ENCODE results near the gene PHYKPL.
"Not testable (repeated sequence)": the region's sequence is repeated elsewhere in the genome, so short reads cannot be mapped to it uniquely, and the experiment has no call there.

The PHYKPL gene

GRCh38 chr5:178203670-178204181, 28.9 kb downstream of the PHYKPL start:
- H3K4me3 ChIP-seq (ENCODE audit: low read length) = peak overlapping the region; percentile 89
- H3K36me3 ChIP-seq (ENCODE audit: control insufficient read depth, insufficient read depth, low read length, severe bottlenecking) = peaks cover 28% of the 10 kb centered on the region
- DNase-seq (ENCODE audit: low read depth) = no peak
- peak overlapping the region; percentile 96 for H3K9ac ChIP-seq (ENCODE audit: low read length)
- no peaks in the 10 kb centered on the region for H3K9me3 ChIP-seq (ENCODE audit: control insufficient read depth, low read length)
- no peaks in the 10 kb centered on the region for H3K27me3 ChIP-seq (replicated peaks; ENCODE audit: control insufficient read depth, insufficient read depth, low read length)
- peaks cover 26% of the 10 kb centered on the region for H3K4me1 ChIP-seq (ENCODE audit: control insufficient read depth, insufficient read depth, low read length)

GRCh38 chr5:178202541-178202940, 30.1 kb downstream of the PHYKPL start:
- Histone ChIP-seq H3K36me3 (ENCODE audit: control insufficient read depth, insufficient read depth, low read length, severe bottlenecking) (peaks cover 16% of the 10 kb centered on the region), H3K4me1 (ENCODE audit: control insufficient read depth, insufficient read depth, low read length) (peaks cover 18% of the 10 kb centered on the region), H3K4me3 (ENCODE audit: low read length) (no peak overlapping the region), H3K27me3 (replicated peaks; ENCODE audit: control insufficient read depth, insufficient read depth, low read length) (no peaks in the 10 kb centered on the region), H3K9ac (ENCODE audit: low read length) (no peak overlapping the region), H3K9me3 (ENCODE audit: control insufficient read depth, low read length) (no peaks in the 10 kb centered on the region)
- DNase-seq (ENCODE audit: low read depth) = no peak

GRCh38 chr5:178201927-178202235, 30.7 kb downstream of the PHYKPL start:
- DNase-seq (ENCODE audit: low read depth) = no peak

GRCh38 chr5:178201221-178201926, 31.2 kb downstream of the PHYKPL start:
- Histone ChIP-seq H3K9ac (ENCODE audit: low read length) (no peak overlapping the region), H3K36me3 (ENCODE audit: control insufficient read depth, insufficient read depth, low read length, severe bottlenecking) (peaks cover 5% of the 10 kb centered on the region), H3K4me3 (ENCODE audit: low read length) (no peak overlapping the region), H3K9me3 (ENCODE audit: control insufficient read depth, low read length) (no peaks in the 10 kb centered on the region), H3K27me3 (replicated peaks; ENCODE audit: control insufficient read depth, insufficient read depth, low read length) (no peaks in the 10 kb centered on the region), H3K4me1 (ENCODE audit: control insufficient read depth, insufficient read depth, low read length) (peaks cover 7% of the 10 kb centered on the region)
- DNase-seq (ENCODE audit: low read depth) = no peak

More at GRCh38 chr5:178201927-178202235, 30.7 kb downstream of the PHYKPL start:
- no peak overlapping the region for H3K4me3 ChIP-seq (ENCODE audit: low read length)
- peaks cover 12% of the 10 kb centered on the region for H3K4me1 ChIP-seq (ENCODE audit: control insufficient read depth, insufficient read depth, low read length)
- no peaks in the 10 kb centered on the region for H3K27me3 ChIP-seq (replicated peaks; ENCODE audit: control insufficient read depth, insufficient read depth, low read length)
- H3K9me3 ChIP-seq (ENCODE audit: control insufficient read depth, low read length) = no peaks in the 10 kb centered on the region
- peaks cover 10% of the 10 kb centered on the region for H3K36me3 ChIP-seq (ENCODE audit: control insufficient read depth, insufficient read depth, low read length, severe bottlenecking)
- no peak overlapping the region for H3K9ac ChIP-seq (ENCODE audit: low read length)

- no peaks in the 10 kb centered on the region for H3K36me3 ChIP-seq (ENCODE audit: control insufficient read depth, insufficient read depth, low read length, severe bottlenecking)
- H3K27me3 ChIP-seq (replicated peaks; ENCODE audit: control insufficient read depth, insufficient read depth, low read length) = peaks cover 3% of the 10 kb centered on the region
- no peak overlapping the region for H3K4me3 ChIP-seq (ENCODE audit: low read length)
- H3K9me3 ChIP-seq (ENCODE audit: control insufficient read depth, low read length) = no peaks in the 10 kb centered on the region
- DNase-seq (ENCODE audit: low read depth) = no peak
- no peaks in the 10 kb centered on the region for H3K4me1 ChIP-seq (ENCODE audit: control insufficient read depth, insufficient read depth, low read length)
- no peak overlapping the region for H3K9ac ChIP-seq (ENCODE audit: low read length)
Measured at GRCh38 chr5:178199581-178200434, 32.8 kb downstream of the PHYKPL start.

GRCh38 chr5:178198706-178199105, 33.9 kb downstream of the PHYKPL start:
- Histone ChIP-seq H3K36me3 (ENCODE audit: control insufficient read depth, insufficient read depth, low read length, severe bottlenecking) (no peaks in the 10 kb centered on the region), H3K4me1 (ENCODE audit: control insufficient read depth, insufficient read depth, low read length) (no peaks in the 10 kb centered on the region), H3K4me3 (ENCODE audit: low read length) (no peak overlapping the region), H3K27me3 (replicated peaks; ENCODE audit: control insufficient read depth, insufficient read depth, low read length) (peaks cover 14% of the 10 kb centered on the region), H3K9ac (ENCODE audit: low read length) (no peak overlapping the region), H3K9me3 (ENCODE audit: control insufficient read depth, low read length) (no peaks in the 10 kb centered on the region)
- no peak for DNase-seq (ENCODE audit: low read depth)

- H3K36me3 ChIP-seq (ENCODE audit: control insufficient read depth, insufficient read depth, low read length, severe bottlenecking); H3K4me1 ChIP-seq (ENCODE audit: control insufficient read depth, insufficient read depth, low read length); H3K9me3 ChIP-seq (ENCODE audit: control insufficient read depth, low read length); H3K4me3 ChIP-seq (ENCODE audit: low read length); H3K9ac ChIP-seq (ENCODE audit: low read length); DNase-seq (ENCODE audit: low read depth): not testable (repeated sequence)
- peaks cover 19% of the 10 kb centered on the region for H3K27me3 ChIP-seq (replicated peaks; ENCODE audit: control insufficient read depth, insufficient read depth, low read length)
Measured at GRCh38 chr5:178198151-178198550, 34.5 kb downstream of the PHYKPL start.

GRCh38 chr5:178196986-178197385, 35.6 kb downstream of the PHYKPL start:
- DNase-seq (ENCODE audit: low read depth) = no peak
- Histone ChIP-seq H3K9ac (ENCODE audit: low read length) (no peak overlapping the region), H3K4me1 (ENCODE audit: control insufficient read depth, insufficient read depth, low read length) (no peaks in the 10 kb centered on the region), H3K4me3 (ENCODE audit: low read length) (no peak overlapping the region), H3K36me3 (ENCODE audit: control insufficient read depth, insufficient read depth, low read length, severe bottlenecking) (no peaks in the 10 kb centered on the region), H3K9me3 (ENCODE audit: control insufficient read depth, low read length) (no peaks in the 10 kb centered on the region), H3K27me3 (replicated peaks; ENCODE audit: control insufficient read depth, insufficient read depth, low read length) (peaks cover 23% of the 10 kb centered on the region)

- Histone ChIP-seq H3K36me3 (ENCODE audit: control insufficient read depth, insufficient read depth, low read length, severe bottlenecking) (no peaks in the 10 kb centered on the region), H3K9ac (ENCODE audit: low read length) (no peak overlapping the region), H3K9me3 (ENCODE audit: control insufficient read depth, low read length) (no peaks in the 10 kb centered on the region), H3K4me1 (ENCODE audit: control insufficient read depth, insufficient read depth, low read length) (no peaks in the 10 kb centered on the region), H3K27me3 (replicated peaks; ENCODE audit: control insufficient read depth, insufficient read depth, low read length) (peaks cover 23% of the 10 kb centered on the region), H3K4me3 (ENCODE audit: low read length) (no peak overlapping the region)
- no peak for DNase-seq (ENCODE audit: low read depth)
Measured at GRCh38 chr5:178196281-178196812, 36.3 kb downstream of the PHYKPL start.

GRCh38 chr5:178194026-178194425, 38.6 kb downstream of the PHYKPL start:
- Histone ChIP-seq H3K4me3 (ENCODE audit: low read length) (no peak overlapping the region), H3K36me3 (ENCODE audit: control insufficient read depth, insufficient read depth, low read length, severe bottlenecking) (no peaks in the 10 kb centered on the region), H3K27me3 (replicated peaks; ENCODE audit: control insufficient read depth, insufficient read depth, low read length) (peaks cover 23% of the 10 kb centered on the region), H3K9ac (ENCODE audit: low read length) (no peak overlapping the region), H3K9me3 (ENCODE audit: control insufficient read depth, low read length) (no peaks in the 10 kb centered on the region), H3K4me1 (ENCODE audit: control insufficient read depth, insufficient read depth, low read length) (no peaks in the 10 kb centered on the region)
- DNase-seq (ENCODE audit: low read depth) = no peak

- H3K9me3 ChIP-seq (ENCODE audit: control insufficient read depth, low read length) = no peaks in the 10 kb centered on the region
- no peaks in the 10 kb centered on the region for H3K36me3 ChIP-seq (ENCODE audit: control insufficient read depth, insufficient read depth, low read length, severe bottlenecking)
- H3K4me3 ChIP-seq (ENCODE audit: low read length) = no peak overlapping the region
- no peak for DNase-seq (ENCODE audit: low read depth)
- peaks cover 23% of the 10 kb centered on the region for H3K27me3 ChIP-seq (replicated peaks; ENCODE audit: control insufficient read depth, insufficient read depth, low read length)
- H3K9ac ChIP-seq (ENCODE audit: low read length) = no peak overlapping the region
- H3K4me1 ChIP-seq (ENCODE audit: control insufficient read depth, insufficient read depth, low read length) = no peaks in the 10 kb centered on the region
Measured at GRCh38 chr5:178193251-178193809, 39.3 kb downstream of the PHYKPL start.
